Ovary (tissue), 9 donors: ENCODE measurements around the gene EXOG. TPM values are rescaled to one million over a fixed set of nuclear protein-coding genes. Genes with fewer than 3 reads are reported as not detected.

Source experiments
- DNase-seq, 5 donors: peaks; one replicate each; pipeline ENCODE4 v3.0.0-alpha.2; 2019 to 2020
- H3K27ac ChIP-seq, 2 donors: fragments of 200-600 bp; one replicate each; pipeline versions ENCODE4 v1.5.1 to v1.8.0; 2019 to 2022
- H3K27me3 ChIP-seq: fragments of 200-600 bp; one replicate; pipeline ENCODE4 v1.8.0; 2022
- H3K36me3 ChIP-seq: fragments of 200-600 bp; sonication (generic); one replicate; pipeline ENCODE4 v1.5.1; 2019
- H3K4me1 ChIP-seq: one replicate; pipeline ENCODE4 v1.8.1; 2013; ENCODE audit warnings: mild to moderate bottlenecking, moderate library complexity; ENCODE audit not compliant: insufficient read depth
- H3K4me3 ChIP-seq: fragments of 200-600 bp; sonication (generic); one replicate; pipeline ENCODE4 v1.5.1; 2017
- H3K9me3 ChIP-seq, 2 donors: fragments of 200-600 bp in 1 of 2; sonication (generic) in 1 of 2; one replicate each; pipeline versions ENCODE4 v1.5.1 to v1.8.1; 2013 to 2019; ENCODE audit warnings: mild to moderate bottlenecking in 1 of 2, moderate library complexity in 1 of 2
- CTCF ChIP-seq, 3 donors: fragments of 450-650 bp in 2 of 3; fragments of 200-600 bp in 1 of 3; IDR thresholded peaks; one replicate each; pipeline versions ENCODE4 v1.5.1 to v1.8.0; 2016 to 2022; ENCODE audit warnings: antibody characterized with exemption in 3 of 3, mild to moderate bottlenecking in 1 of 3
- EP300 ChIP-seq: sonication (generic); formaldehyde crosslinking; IDR thresholded peaks from one replicate; pipeline ENCODE4 v1.6.1; 2017; ENCODE audit warnings: antibody characterized with exemption
- POLR2A ChIP-seq: fragments of 450-650 bp; IDR thresholded peaks from one replicate; pipeline ENCODE4 v1.6.1; 2017; ENCODE audit warnings: antibody characterized with exemption, mild to moderate bottlenecking, moderate library complexity
- WGBS, 3 donors: extraction: QIAGEN DNeasy Blood & Tissue Kit in 1 of 3; methylation state at CpG; one replicate each; pipeline versions ENCODE4 v1.1.5 to v1.1.7; 2013 to 2017; 5-methylcytosine and 5-hydroxymethylcytosine counted together
- intact Hi-C, 4 donors: fragments of 100-400 bp; cut with DNase I; formaldehyde crosslinking; loops; one replicate each; pipeline versions ENCODE4 v1.11.0 to v1.15.1; 2022 to 2023
- polyA plus RNA-seq, 2 donors: library from polyadenylated mRNA; stranded (reverse); fragments of 200-250 nt in 1 of 2; fragments of 350-450 nt in 1 of 2; fragmentation: Illumina TruSeq in 1 of 2; extraction: RNeasy Lipid Tissue Mini Kit (QIAGEN cat#74804) in 1 of 2; gene quantifications; one replicate each; pipeline ENCODE4 v1.2.3, GENCODE V29; 2013 to 2014
- total RNA-seq, 7 donors: library from RNA; depleted of rRNA in 2 of 7; stranded (reverse); fragments of >200 nt in 2 of 7; fragmentation: NEBNext Ultra II Directional in 3 of 7; extraction: Animal tissue kit (Norgen Biotek cat#: 25700) in 3 of 7; gene quantifications; one replicate each; pipeline versions ENCODE4 v1.1.0 to v1.2.4, GENCODE V29; 2016 to 2023
- donor health status: DM: no; HTN: no; CAD: no; lungs with moderate emphysema.
- donor health status: DM: no; HTN: no; CAD: no.
- donor health status: Bipolar disorder and iron deficiency.
- donor health status: DM: yes; HTN: yes; CAD: no.
- donor health status: DM: no; HTN: no; CAD: no.
- donor health status: DM: yes; HTN: yes; CAD: no.

Gene EXOG
- total and polyA plus RNA-seq, 9 donors = 5.4 to 14.8 (median 9.0) TPM

DNA sequence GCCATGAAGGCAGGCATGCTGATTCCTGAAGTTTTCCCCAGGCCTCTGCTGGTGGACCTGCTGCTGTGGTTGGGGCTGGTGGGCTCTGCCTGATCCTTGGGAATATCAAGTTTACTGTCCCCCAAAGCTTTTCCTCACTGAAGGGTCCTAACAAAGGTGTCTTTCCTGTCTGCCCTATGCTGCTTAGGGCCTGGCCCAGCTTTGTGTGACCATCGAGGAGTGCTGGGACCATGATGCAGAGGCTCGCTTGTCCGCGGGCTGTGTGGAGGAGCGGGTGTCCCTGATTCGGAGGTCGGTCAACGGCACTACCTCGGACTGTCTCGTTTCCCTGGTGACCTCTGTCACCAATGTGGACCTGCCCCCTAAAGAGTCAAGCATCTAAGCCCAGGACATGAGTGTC, 13.2 kb upstream of the EXOG start:
- Histone ChIP-seq H3K27me3 (no peaks in the 10 kb centered on the region), H3K27ac (no peak overlapping the region), H3K36me3 (no peaks in the 10 kb centered on the region), H3K4me3 (no peak overlapping the region), H3K4me1 (no peaks in the 10 kb centered on the region), H3K9me3 (no peaks in the 10 kb centered on the region)
- TF ChIP-seq EP300 = no peak
- no peak for TF ChIP-seq POLR2A
- TF ChIP-seq CTCF (IDR thresholded peaks at IDR 0.05) = no peak
- DNase-seq = no peak
- intact Hi-C loops = loop anchor here in 2 of 4 donors (5.0 kb wide), 1 partner anchor 136 kb away; the partner anchor contains the start of gene XYLB (in 2 of the 2)
- WGBS, 3 donors = 73 to 85% (median 85%) methylated on average over 10 of the region's 10 CpGs

GRCh38 chr3:38487323-38487722, 8.8 kb upstream of the EXOG start:
- Histone ChIP-seq H3K36me3 (no peaks in the 10 kb centered on the region), H3K27me3 (no peaks in the 10 kb centered on the region), H3K27ac (no peak overlapping the region), H3K9me3 (no peaks in the 10 kb centered on the region), H3K4me1 (no peaks in the 10 kb centered on the region), H3K4me3 (no peak overlapping the region)
- TF ChIP-seq EP300 (no peak), CTCF (IDR thresholded peaks at IDR 0.05) (no peak), POLR2A (no peak)
- intact Hi-C loops = no loop called here
- 68 to 85% (median 77%) methylated on average over 3 of the region's 3 CpGs for WGBS, 3 donors
- no peak for DNase-seq

GRCh38 chr3:38488949-38489348, 7.2 kb upstream of the EXOG start:
- H3K4me1 ChIP-seq = no peaks in the 10 kb centered on the region
- intact Hi-C loops = no loop called here
- no peaks in the 10 kb centered on the region for H3K36me3 ChIP-seq
- TF ChIP-seq CTCF (IDR thresholded peaks at IDR 0.05) = no peak
- no peak for TF ChIP-seq POLR2A
- no peak for TF ChIP-seq EP300
- H3K27me3 ChIP-seq = no peaks in the 10 kb centered on the region
- H3K27ac ChIP-seq = no peak overlapping the region
- no peak for DNase-seq
- H3K9me3 ChIP-seq = no peaks in the 10 kb centered on the region
- 95 to 98% (median 96%) methylated on average over 2 of the region's 2 CpGs for WGBS, 3 donors
- no peak overlapping the region for H3K4me3 ChIP-seq

DNA sequence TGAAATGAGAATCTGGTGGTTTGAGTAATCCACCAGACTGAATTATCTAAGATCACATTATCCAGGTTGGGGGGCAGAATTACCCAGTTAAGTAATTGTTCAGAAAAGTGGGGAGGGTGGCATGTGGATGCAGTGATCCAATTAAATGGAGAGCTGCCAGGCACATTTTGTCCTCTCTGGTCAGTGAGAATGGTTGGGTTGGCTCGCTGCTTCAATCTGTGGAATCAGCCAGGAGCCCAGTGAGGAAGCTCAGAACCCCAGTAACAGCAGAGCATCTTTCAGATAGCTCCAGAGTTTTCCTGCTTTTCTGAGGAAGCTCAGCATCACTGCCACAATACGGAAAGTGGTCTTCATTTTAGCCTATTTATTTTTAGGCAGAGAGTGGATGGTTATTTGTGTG, 6.4 kb upstream of the EXOG start:
- Histone ChIP-seq H3K27ac (no peak overlapping the region), H3K36me3 (no peaks in the 10 kb centered on the region), H3K4me3 (no peak overlapping the region), H3K4me1 (no peaks in the 10 kb centered on the region), H3K27me3 (no peaks in the 10 kb centered on the region), H3K9me3 (no peaks in the 10 kb centered on the region)
- no peak for DNase-seq
- WGBS, 3 donors = 93 to 100% (median 98%) methylated on average over 2 of the region's 2 CpGs
- no peak for TF ChIP-seq EP300
- TF ChIP-seq CTCF (IDR thresholded peaks at IDR 0.05) = no peak
- TF ChIP-seq POLR2A = no peak
- intact Hi-C loops = loop anchor here in 1 of 4 donors (5.0 kb wide), 1 partner anchor 1778 kb away; no protein-coding TSS in a partner anchor
